ENCODE measurements around the gene LAMA1.
"Not testable (repeated sequence)": the region's sequence is repeated elsewhere in the genome, so short reads cannot be mapped to it uniquely, and the experiment has no call there.

LAMA1 gene

GRCh38 chr18:6947338-6948030 is 170.1 kb downstream of the LAMA1 start:
- DNase-seq = no peak

GRCh38 chr18:6943143-6943542 is 174.5 kb downstream of the LAMA1 start:
- DNase-seq = no peak

GRCh38 chr18:6942742-6943141 is 174.9 kb downstream of the LAMA1 start:
- no peak for DNase-seq

- no peak for DNase-seq
These were observed 175.6 kb downstream of the LAMA1 start for GRCh38 chr18:6941996-6942395.

GRCh38 chr18:6940451-6940850 is 177.1 kb downstream of the LAMA1 start:
- no peak for DNase-seq

GRCh38 chr18:6939972-6940371 is 177.6 kb downstream of the LAMA1 start:
- DNase-seq = no peak

GRCh38 chr18:6938403-6938802 is 179.2 kb downstream of the LAMA1 start:
- not testable (repeated sequence) for DNase-seq

GRCh38 chr18:6938003-6938402 is 179.6 kb downstream of the LAMA1 start:
- DNase-seq = no peak

- DNase-seq = no peak
These were observed 182.7 kb downstream of the LAMA1 start for GRCh38 chr18:6934859-6935258.

- no peak for DNase-seq
These were observed 188.1 kb downstream of the LAMA1 start for GRCh38 chr18:6929370-6930102.

- no peak for DNase-seq
These were observed 189.2 kb downstream of the LAMA1 start for GRCh38 chr18:6928359-6928758.

GRCh38 chr18:6927153-6927552 is 190.4 kb downstream of the LAMA1 start:
- DNase-seq = no peak

- DNase-seq = no peak
These were observed 194.4 kb downstream of the LAMA1 start for GRCh38 chr18:6923220-6923619.

- DNase-seq = no peak
These were observed 196.0 kb downstream of the LAMA1 start for GRCh38 chr18:6921571-6921970.

GRCh38 chr18:6920099-6920955 is 197.3 kb downstream of the LAMA1 start:
- DNase-seq = no peak

GRCh38 chr18:6917072-6917471 is 200.5 kb downstream of the LAMA1 start:
- no peak for DNase-seq

- DNase-seq = no peak
These were observed 216.2 kb downstream of the LAMA1 start for GRCh38 chr18:6901286-6901926.

GRCh38 chr18:6891788-6892187 is 225.8 kb downstream of the LAMA1 start:
- DNase-seq = no peak

All from NCI-H524 treated with DMSO at 0.1 percent for 48 hours (cell line).